Measurements from ENCODE around the gene ZC3HAV1L.

ZC3HAV1L gene, protein sequence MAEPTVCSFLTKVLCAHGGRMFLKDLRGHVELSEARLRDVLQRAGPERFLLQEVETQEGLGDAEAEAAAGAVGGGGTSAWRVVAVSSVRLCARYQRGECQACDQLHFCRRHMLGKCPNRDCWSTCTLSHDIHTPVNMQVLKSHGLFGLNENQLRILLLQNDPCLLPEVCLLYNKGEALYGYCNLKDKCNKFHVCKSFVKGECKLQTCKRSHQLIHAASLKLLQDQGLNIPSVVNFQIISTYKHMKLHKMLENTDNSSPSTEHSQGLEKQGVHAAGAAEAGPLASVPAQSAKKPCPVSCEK

DNA sequence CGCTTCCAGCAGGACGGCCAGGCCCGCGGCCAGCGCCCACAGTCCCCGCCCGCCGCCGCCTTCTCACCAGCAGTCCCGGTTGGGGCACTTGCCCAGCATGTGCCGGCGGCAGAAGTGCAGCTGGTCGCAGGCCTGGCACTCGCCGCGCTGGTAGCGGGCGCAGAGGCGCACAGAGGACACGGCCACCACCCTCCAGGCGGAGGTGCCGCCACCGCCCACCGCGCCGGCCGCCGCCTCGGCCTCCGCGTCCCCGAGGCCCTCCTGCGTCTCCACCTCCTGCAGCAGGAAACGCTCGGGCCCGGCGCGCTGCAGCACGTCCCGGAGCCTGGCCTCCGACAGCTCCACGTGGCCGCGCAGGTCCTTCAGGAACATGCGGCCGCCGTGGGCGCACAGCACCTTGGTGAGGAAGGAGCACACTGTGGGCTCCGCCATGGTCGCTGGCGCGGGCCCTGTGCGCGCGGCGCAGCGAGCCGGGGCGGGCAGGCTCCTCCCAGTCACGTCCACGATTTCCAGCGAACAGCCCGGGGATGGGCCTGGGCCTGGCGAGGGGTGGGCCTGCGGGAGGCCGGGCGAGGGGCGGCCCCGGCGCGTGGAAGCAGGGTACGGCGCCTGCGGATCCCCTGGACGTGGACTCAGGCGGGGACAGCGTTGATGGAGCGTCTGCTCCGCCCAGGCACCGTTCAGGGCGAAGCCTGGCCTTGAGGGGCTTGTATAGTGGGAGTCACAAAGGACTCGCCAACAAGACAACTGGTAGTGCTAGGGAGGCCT lies at the start of gene ZC3HAV1L:
ZC3HAV1L (minus strand) TSS at position 457 of the 768 bp plus-strand sequence; CDS start at position 432, 25 bp downstream.
- POLR2A ChIA-PET (ENCODE audit: low non-redundant PET) = no interaction called here

GRCh38 chr7:139084709-139085108 lies 48.9 kb upstream of the ZC3HAV1L start:
- POLR2A ChIA-PET (ENCODE audit: low non-redundant PET) = no interaction called here
- TF ChIP-seq, protein P1, sequence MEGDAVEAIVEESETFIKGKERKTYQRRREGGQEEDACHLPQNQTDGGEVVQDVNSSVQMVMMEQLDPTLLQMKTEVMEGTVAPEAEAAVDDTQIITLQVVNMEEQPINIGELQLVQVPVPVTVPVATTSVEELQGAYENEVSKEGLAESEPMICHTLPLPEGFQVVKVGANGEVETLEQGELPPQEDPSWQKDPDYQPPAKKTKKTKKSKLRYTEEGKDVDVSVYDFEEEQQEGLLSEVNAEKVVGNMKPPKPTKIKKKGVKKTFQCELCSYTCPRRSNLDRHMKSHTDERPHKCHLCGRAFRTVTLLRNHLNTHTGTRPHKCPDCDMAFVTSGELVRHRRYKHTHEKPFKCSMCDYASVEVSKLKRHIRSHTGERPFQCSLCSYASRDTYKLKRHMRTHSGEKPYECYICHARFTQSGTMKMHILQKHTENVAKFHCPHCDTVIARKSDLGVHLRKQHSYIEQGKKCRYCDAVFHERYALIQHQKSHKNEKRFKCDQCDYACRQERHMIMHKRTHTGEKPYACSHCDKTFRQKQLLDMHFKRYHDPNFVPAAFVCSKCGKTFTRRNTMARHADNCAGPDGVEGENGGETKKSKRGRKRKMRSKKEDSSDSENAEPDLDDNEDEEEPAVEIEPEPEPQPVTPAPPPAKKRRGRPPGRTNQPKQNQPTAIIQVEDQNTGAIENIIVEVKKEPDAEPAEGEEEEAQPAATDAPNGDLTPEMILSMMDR (conservative IDR thresholded peaks at IDR 0.05; ENCODE audit: low read depth) = no peak

More for the DNA sequence above, at the start of gene ZC3HAV1L:
- peak within 1 kb of the TSS; percentile 82 for H3K27ac ChIP-seq
- CTCF ChIA-PET = interaction anchor here (0.7 to 1.2 kb wide), 3 partner anchors 18 to 37 kb away, joined by 3 read pairs; no protein-coding TSS in a partner anchor
- TF ChIP-seq, protein P1 (conservative IDR thresholded peaks at IDR 0.05; ENCODE audit: low read depth) = no peak
- DNase-seq (ENCODE audit: low spot score) = peak; percentile 49

GRCh38 chr7:139081584-139081983 lies 45.7 kb upstream of the ZC3HAV1L start:
- ChIA-PET POLR2A (ENCODE audit: low non-redundant PET) (no interaction called here), CTCF (interaction anchor here (0.6 to 0.7 kb wide), 2 partner anchors 17 to 63 kb away, joined by 3 to 4 read pairs; no protein-coding TSS in a partner anchor)
- TF ChIP-seq, protein P1 (conservative IDR thresholded peaks at IDR 0.05; ENCODE audit: low read depth) = no peak
- no peak for DNase-seq (ENCODE audit: low spot score)
- no peak overlapping the region for H3K27ac ChIP-seq

More at GRCh38 chr7:139084709-139085108, 48.9 kb upstream of the ZC3HAV1L start:
- DNase-seq (ENCODE audit: low spot score) = no peak
- H3K27ac ChIP-seq = no peak overlapping the region
- CTCF ChIA-PET = no interaction called here

- TF ChIP-seq, protein P1 (conservative IDR thresholded peaks at IDR 0.05; ENCODE audit: low read depth) = no peak
- no peak overlapping the region for H3K27ac ChIP-seq
- ChIA-PET CTCF (no interaction called here), POLR2A (ENCODE audit: low non-redundant PET) (no interaction called here)
- DNase-seq (ENCODE audit: low spot score) = no peak
These were observed 45.1 kb upstream of the ZC3HAV1L start for GRCh38 chr7:139080905-139081304.

GRCh38 chr7:139079861-139080260 lies 44.0 kb upstream of the ZC3HAV1L start:
- TF ChIP-seq, protein P1 (conservative IDR thresholded peaks at IDR 0.05; ENCODE audit: low read depth) = no peak
- DNase-seq (ENCODE audit: low spot score) = no peak
- no peak overlapping the region for H3K27ac ChIP-seq
- CTCF ChIA-PET = interaction anchor here (0.6 kb wide), 1 partner anchor 64 kb away, joined by 3 read pairs; no protein-coding TSS in a partner anchor
- POLR2A ChIA-PET (ENCODE audit: low non-redundant PET) = no interaction called here

DNA sequence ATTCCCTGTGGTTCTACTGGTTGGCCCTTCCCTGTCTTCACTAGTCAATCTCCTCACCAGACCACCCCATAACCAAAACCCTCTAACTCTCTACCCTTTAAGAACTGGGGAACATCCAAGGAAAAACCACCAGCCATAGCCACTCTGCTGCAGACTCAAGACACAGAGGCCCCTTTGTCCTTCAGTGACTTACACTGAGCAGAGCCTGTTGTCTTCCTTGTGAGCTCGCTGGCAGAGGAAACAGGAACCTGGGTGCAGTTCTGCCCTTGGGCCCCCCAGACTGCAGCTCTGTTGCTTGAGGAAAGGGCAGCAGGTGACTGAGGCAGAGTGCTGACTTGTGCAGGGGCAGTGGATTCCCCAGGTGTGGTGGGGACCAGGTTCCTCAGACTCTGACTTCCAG lies 43.1 kb upstream of the ZC3HAV1L start:
- ChIA-PET POLR2A (ENCODE audit: low non-redundant PET) (no interaction called here), CTCF (no interaction called here)
- H3K27ac ChIP-seq = no peak overlapping the region
- no peak for DNase-seq (ENCODE audit: low spot score)
- TF ChIP-seq, protein P1 (conservative IDR thresholded peaks at IDR 0.05; ENCODE audit: low read depth) = no peak

All from RWPE1 (cell line).